ENCODE data around the gene GPR89A.
"Not testable (repeated sequence)": the region's sequence is repeated elsewhere in the genome, so short reads cannot be mapped to it uniquely, and the experiment has no call there.

Gene GPR89A

GRCh38 chr1:145684858-145685257 is 77.1 kb downstream of the GPR89A start:
- in situ Hi-C loops (cut with HindIII; ENCODE audit: low sequenced_read_pairs): not testable (repeated sequence)

DNA sequence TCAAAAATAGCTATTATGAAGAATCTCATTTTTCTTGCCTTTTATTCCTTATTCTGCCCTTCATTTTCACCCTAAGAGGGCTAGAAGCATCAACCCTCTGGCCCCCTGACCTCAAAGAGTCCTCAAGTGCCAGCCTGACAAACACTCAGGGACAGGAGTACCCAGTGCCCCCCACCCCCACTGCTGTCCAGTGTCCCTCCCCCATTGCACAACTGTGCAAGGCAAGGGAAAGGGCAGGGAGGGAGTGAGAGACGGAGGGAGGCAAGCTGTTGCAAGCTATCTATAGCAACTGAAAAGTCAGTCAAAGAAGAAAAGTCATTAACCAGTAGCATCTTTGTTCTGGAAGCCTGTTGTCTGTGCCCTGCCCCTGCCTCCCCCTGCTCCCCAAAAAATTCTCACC is 78.3 kb downstream of the GPR89A start:
- in situ Hi-C loops (cut with HindIII; ENCODE audit: low sequenced_read_pairs): not testable (repeated sequence)

- in situ Hi-C loops (cut with HindIII; ENCODE audit: low sequenced_read_pairs): no loop called here
These were observed 80.5 kb downstream of the GPR89A start for GRCh38 chr1:145688328-145688727.

DNA sequence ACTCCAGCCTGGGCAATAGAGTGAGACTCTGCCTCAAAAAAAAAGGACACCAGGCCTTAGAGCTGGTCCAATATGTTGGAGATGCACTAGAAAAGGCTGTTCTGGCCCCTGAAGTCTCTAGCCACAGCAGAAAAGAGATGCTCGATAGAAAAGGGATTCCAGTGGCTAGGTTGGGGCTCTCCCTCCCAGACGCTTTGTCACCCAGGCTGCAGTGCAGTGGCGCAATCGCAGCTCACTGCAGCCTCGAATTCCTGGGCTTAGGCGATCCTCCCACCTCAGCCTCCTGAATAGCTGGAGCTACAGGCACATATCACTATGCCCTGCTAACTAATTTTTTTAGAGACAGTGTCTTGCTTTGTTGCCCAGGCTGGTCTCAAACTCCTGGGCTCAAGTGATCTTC is 81.1 kb downstream of the GPR89A start:
- in situ Hi-C loops (cut with HindIII; ENCODE audit: low sequenced_read_pairs): no loop called here

- in situ Hi-C loops (cut with HindIII; ENCODE audit: low sequenced_read_pairs): no loop called here
These were observed 82.1 kb downstream of the GPR89A start for GRCh38 chr1:145689922-145690321.

GRCh38 chr1:145690587-145691558 is 83.1 kb downstream of the GPR89A start:
- in situ Hi-C loops (cut with HindIII; ENCODE audit: low sequenced_read_pairs): no loop called here

GRCh38 chr1:145692785-145693443 is 85.1 kb downstream of the GPR89A start:
- in situ Hi-C loops (cut with HindIII; ENCODE audit: low sequenced_read_pairs): no loop called here

- in situ Hi-C loops (cut with HindIII; ENCODE audit: low sequenced_read_pairs): no loop called here
These were observed 88.2 kb downstream of the GPR89A start for GRCh38 chr1:145695821-145696629.

GRCh38 chr1:145696630-145696960 is 88.8 kb downstream of the GPR89A start:
- in situ Hi-C loops (cut with HindIII; ENCODE audit: low sequenced_read_pairs): no loop called here

- in situ Hi-C loops (cut with HindIII; ENCODE audit: low sequenced_read_pairs): loop anchor here (5.0 kb wide), 1 partner anchor 81 kb away; no protein-coding TSS in a partner anchor
These were observed 93.6 kb downstream of the GPR89A start for GRCh38 chr1:145701306-145701862.

GRCh38 chr1:145702052-145702451 is 94.3 kb downstream of the GPR89A start:
- in situ Hi-C loops (cut with HindIII; ENCODE audit: low sequenced_read_pairs): loop anchor here (5.0 kb wide), 1 partner anchor 80 kb away; no protein-coding TSS in a partner anchor

GRCh38 chr1:145702826-145703225 is 95.0 kb downstream of the GPR89A start:
- in situ Hi-C loops (cut with HindIII; ENCODE audit: low sequenced_read_pairs): loop anchor here (5.0 kb wide), 1 partner anchor 79 kb away; no protein-coding TSS in a partner anchor

GRCh38 chr1:145705622-145706021 is 97.8 kb downstream of the GPR89A start:
- in situ Hi-C loops (cut with HindIII; ENCODE audit: low sequenced_read_pairs): no loop called here

- in situ Hi-C loops (cut with HindIII; ENCODE audit: low sequenced_read_pairs): no loop called here
These were observed 98.4 kb downstream of the GPR89A start for GRCh38 chr1:145706086-145706664.

- in situ Hi-C loops (cut with HindIII; ENCODE audit: low sequenced_read_pairs): no loop called here
These were observed 99.5 kb downstream of the GPR89A start, which contains the start of gene PDZK1 for GRCh38 chr1:145707183-145707867. TSS of gene PDZK1 (minus strand) at chr1:145707368. CDS start at chr1:145688021, 19,347 bp downstream.

GRCh38 chr1:145708063-145708462 is 100.3 kb downstream of the GPR89A start:
- in situ Hi-C loops (cut with HindIII; ENCODE audit: low sequenced_read_pairs): no loop called here

DNA sequence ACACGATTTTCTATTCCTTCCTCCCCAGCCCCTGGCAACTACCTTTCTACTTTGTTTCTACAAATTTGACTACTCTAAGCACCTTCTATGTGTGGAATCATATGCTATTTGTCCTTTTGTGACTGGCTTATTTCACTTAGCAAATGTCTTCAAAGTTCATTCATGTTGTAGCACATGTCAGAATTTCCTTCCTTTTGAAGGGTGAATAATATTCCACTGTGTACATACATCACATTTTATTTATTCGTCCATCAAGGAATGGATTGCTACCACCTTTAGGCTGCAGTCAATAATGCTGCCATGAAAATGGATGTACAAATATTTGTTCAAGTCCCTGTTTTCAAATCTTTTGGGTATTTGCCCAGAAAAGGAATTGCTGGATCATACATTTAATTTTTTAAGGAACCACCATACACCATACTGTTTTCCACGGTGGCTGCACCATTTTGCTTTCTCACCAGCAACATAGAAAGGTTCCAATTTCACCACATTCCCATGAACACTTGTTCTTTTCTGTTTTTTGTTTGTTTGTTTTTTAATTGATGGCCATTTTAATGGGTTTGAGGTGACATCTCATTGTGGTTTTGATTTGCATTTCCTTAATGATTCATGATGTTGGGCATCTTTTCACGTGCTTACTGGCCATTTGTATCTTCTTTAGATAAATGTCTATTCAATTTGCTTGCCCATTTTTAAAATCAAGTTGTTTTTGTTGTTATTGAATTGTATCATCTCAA is 102.7 kb downstream of the GPR89A start:
- in situ Hi-C loops (cut with HindIII; ENCODE audit: low sequenced_read_pairs): no loop called here

GRCh38 chr1:145711213-145711651 is 103.4 kb downstream of the GPR89A start:
- in situ Hi-C loops (cut with HindIII; ENCODE audit: low sequenced_read_pairs): no loop called here

DNA sequence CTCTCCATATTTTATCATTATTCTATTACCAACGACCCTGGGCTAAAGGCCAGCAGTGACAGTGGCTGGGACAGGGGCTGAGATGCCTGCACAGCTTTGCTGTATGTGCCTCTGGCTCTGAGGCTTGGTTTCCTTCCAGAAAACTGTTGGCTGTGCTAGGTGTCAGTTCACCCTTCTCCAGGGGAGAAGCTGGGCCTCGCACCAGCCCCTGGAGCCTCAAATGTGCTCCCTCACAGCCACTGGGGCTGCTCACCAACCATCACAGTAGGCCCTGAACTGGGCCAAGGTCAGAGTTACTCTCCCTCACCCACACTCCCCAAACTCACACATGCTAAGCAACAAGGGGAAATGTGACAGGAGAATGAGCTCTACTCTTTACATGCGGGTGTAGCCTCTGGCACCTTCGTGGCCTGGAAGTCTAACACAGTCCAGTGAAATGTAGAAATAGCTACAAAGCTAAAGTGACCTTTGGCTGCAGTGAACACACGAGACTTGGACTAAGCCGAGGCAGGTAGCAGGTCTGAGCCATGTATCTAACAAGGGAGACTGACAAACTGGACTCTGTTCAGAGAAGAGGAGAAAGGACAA is 106.8 kb downstream of the GPR89A start:
- in situ Hi-C loops (cut with HindIII; ENCODE audit: low sequenced_read_pairs): no loop called here

Measured in endothelial cell of hepatic sinusoid (primary cell).